ENCODE data around the gene CLIP2. TPM values are rescaled to one million over a fixed set of nuclear protein-coding genes. Genes with fewer than 3 reads are reported as not detected.
"Not testable (repeated sequence)": the region's sequence is repeated elsewhere in the genome, so short reads cannot be mapped to it uniquely, and the experiment has no call there.

Gene CLIP2
- total and polyA plus RNA-seq, 12 donors, result 4.5 to 11.3 (median 6.6) TPM

- TF ChIP-seq CTCF (IDR thresholded peaks at IDR 0.05), result no peak
- intact Hi-C loops (cut with DNase I), result no loop called here
- peak; percentile 17 to 69 (median 60) for ATAC-seq
- H3K4me1 ChIP-seq, result peaks cover 0 to 11% (median 6%) of the 10 kb centered on the region in 9 donors
- H3K36me3 ChIP-seq, result peaks cover 0 to 25% (median 0%) of the 10 kb centered on the region in 9 donors
- no peaks in the 10 kb centered on the region for H3K27me3 ChIP-seq
- H3K4me3 ChIP-seq, result no peak overlapping the region
- no peaks in the 10 kb centered on the region for H3K9me3 ChIP-seq
- WGBS, 2 donors, result 47 to 60% methylated on average over 11 of the region's 11 CpGs
- DNase-seq, result peak in 1 of 2 donors; percentile 37
- H3K27ac ChIP-seq, result no peak overlapping the region
These were observed 44.8 kb downstream of the CLIP2 start for GRCh38 chr7:74334030-74334429.

- ATAC-seq (no peak), DNase-seq (no peak)
- Histone ChIP-seq H3K4me1 (peaks cover 0 to 11% (median 6%) of the 10 kb centered on the region in 9 donors), H3K27ac (no peak overlapping the region), H3K9me3 (no peaks in the 10 kb centered on the region), H3K36me3 (peaks cover 0 to 28% (median 0%) of the 10 kb centered on the region in 9 donors), H3K27me3 (no peaks in the 10 kb centered on the region), H3K4me3 (no peak overlapping the region)
- WGBS, 2 donors, result 91 to 97% methylated on average over 9 of the region's 9 CpGs
- intact Hi-C loops (cut with DNase I), result no loop called here
- TF ChIP-seq CTCF (IDR thresholded peaks at IDR 0.05), result no peak
These were observed 48.7 kb downstream of the CLIP2 start for GRCh38 chr7:74337926-74338325.

- no peaks in the 10 kb centered on the region for H3K9me3 ChIP-seq
- intact Hi-C loops (cut with DNase I), result no loop called here
- no peak overlapping the region for H3K27ac ChIP-seq
- DNase-seq (no peak), ATAC-seq (peak in 1 of 8 donors; percentile 47)
- H3K4me1 ChIP-seq, result peaks cover 0 to 11% (median 7%) of the 10 kb centered on the region in 9 donors
- WGBS, 2 donors, result 96% methylated on average over 51 to 52 of the region's 52 CpGs
- H3K4me3 ChIP-seq, result no peak overlapping the region
- no peaks in the 10 kb centered on the region for H3K27me3 ChIP-seq
- TF ChIP-seq CTCF (IDR thresholded peaks at IDR 0.05), result no peak
- H3K36me3 ChIP-seq, result peaks cover 0 to 33% (median 0%) of the 10 kb centered on the region in 9 donors
These were observed 49.3 kb downstream of the CLIP2 start for GRCh38 chr7:74338366-74339108.

- ATAC-seq; H3K9me3 ChIP-seq; H3K27me3 ChIP-seq; DNase-seq; H3K4me3 ChIP-seq; intact Hi-C loops (cut with DNase I); H3K4me1 ChIP-seq; H3K27ac ChIP-seq: not testable (repeated sequence)
- WGBS, 2 donors, result 98% methylated on average over 2 of the region's 2 CpGs
- peaks cover 0 to 40% (median 0%) of the 10 kb centered on the region in 9 donors for H3K36me3 ChIP-seq
These were observed 50.4 kb downstream of the CLIP2 start for GRCh38 chr7:74339648-74340047.

Measured in heart right ventricle (tissue), 16 donors.